Measurements from ENCODE around the gene ERO1A.

Gene ERO1A

DNA sequence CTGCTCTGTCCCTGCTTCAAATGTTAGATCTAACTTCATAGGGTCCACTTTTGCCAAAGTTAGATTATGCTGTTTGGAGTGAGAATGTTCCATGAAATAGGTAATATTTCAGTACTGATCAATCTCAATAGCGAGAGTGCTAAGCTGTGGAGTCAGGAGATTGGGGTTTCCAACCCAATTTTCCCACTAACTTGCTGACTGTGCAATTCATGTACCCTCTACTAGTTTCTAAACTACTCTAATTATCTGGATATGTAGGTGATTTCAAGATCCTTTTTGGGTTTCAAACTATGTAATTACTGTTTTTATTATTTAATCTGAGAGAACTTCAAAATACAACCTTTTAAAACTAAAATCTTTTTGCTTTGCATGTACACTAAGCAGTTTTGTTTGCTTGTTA is 96.8 kb downstream of the ERO1A start:
- no peak for DNase-seq (ENCODE audit: extremely low spot score)
- no peak for TF ChIP-seq CTCF (IDR thresholded peaks at IDR 0.05; ENCODE audit: control extremely low read depth, extremely low read depth, low read depth, missing control alignments)
- ChIA-PET CTCF (no interaction called here), POLR2A (no interaction called here)

DNA sequence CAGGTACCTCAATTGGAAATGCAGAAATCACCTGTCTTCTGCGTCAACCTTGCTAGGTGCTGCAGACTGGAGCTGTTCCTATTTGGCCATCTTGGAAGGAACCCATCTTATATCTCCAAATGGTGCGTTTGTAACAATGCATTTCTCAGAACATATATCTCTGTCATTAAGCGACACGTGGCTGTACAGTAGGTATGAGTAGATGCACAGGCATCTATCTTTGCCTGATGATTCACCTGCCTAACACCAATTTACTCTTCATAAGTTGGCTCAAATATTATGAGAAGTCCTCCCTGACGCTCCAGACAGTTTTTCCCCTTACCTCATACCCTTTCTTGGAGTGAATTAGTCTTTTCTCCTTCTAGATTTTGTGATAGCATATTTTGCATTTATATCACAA is 98.5 kb downstream of the ERO1A start:
- no peak for TF ChIP-seq CTCF (IDR thresholded peaks at IDR 0.05; ENCODE audit: control extremely low read depth, extremely low read depth, low read depth, missing control alignments)
- CTCF ChIA-PET: no interaction called here
- DNase-seq (ENCODE audit: extremely low spot score): no peak
- POLR2A ChIA-PET: no interaction called here

DNA sequence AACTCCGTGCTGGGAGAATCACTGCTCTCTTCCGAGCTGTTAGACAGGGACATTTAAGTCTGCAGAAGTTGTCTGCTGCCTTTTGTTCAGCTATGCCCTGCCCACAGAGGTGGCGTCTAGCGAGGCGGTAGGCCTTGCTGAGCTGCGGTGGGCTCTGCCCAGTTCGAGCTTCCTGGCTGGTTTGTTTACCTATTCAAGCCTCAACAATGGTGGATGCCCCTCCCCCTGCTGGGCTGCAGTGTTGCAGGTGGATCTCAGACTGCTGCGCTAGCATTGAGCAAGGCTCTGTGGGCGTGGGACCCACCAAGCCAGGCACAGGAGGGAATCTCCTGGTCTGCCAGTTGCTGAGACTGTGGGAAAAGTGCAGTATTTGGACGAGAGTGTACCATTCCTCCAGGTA is 99.0 kb downstream of the ERO1A start:
- CTCF ChIA-PET: no interaction called here
- POLR2A ChIA-PET: no interaction called here
- no peak for DNase-seq (ENCODE audit: extremely low spot score)
- TF ChIP-seq CTCF (IDR thresholded peaks at IDR 0.05; ENCODE audit: control extremely low read depth, extremely low read depth, low read depth, missing control alignments): no peak

DNA sequence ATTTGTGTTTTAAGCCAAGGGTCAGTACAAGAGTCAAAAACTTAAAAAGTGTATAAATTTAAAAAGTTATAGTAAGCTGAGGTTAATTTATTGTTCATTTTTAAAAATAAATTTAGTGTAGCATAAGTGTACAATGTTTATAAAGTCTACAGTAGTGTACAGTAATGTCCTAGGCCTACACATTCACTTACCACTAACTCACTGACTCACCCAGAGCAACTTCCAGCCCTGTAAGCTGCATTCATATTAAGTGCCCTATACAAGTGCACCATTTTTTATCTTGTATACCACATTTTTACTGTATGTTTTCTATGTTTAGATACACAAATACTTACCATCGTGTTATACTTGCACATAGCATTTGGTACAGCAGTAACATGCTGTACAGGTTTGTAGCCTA is 105.0 kb downstream of the ERO1A start:
- DNase-seq (ENCODE audit: extremely low spot score): no peak
- TF ChIP-seq CTCF (IDR thresholded peaks at IDR 0.05; ENCODE audit: control extremely low read depth, extremely low read depth, low read depth, missing control alignments): no peak
- CTCF ChIA-PET: interaction anchor here (1.5 kb wide), 1 partner anchor 34 kb away, joined by 3 read pairs; no protein-coding TSS in a partner anchor
- POLR2A ChIA-PET: no interaction called here
